Central memory CD4-positive, alpha-beta T cell (primary cell): ENCODE results near the gene PROB1.
"Not testable (repeated sequence)": the region's sequence is repeated elsewhere in the genome, so short reads cannot be mapped to it uniquely, and the experiment has no call there.

Experiments used
- DNase-seq: peaks from one replicate; pipeline ENCODE4 v3.0.0; 2022

Gene PROB1

GRCh38 chr5:139377226-139377625 lies 17.7 kb downstream of the PROB1 start:
- no peak for DNase-seq

DNA sequence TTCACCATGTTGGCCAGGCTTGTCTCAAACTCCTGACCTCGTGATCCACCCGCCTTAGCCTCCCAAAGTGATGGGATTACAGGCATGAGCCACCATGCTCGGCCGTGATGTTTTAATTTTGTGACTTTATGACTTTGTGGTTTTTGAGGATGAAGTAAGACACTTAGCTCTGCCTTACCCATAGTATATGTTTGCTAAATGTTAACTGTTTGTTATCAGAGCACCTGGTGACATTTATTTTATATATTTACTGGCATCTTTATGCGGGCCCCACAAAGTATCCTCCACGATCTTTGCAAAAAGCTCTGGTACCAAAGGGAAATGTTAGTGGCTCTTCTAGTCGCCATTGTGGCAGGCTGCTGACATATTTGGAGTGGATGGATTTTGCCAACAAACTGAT lies 18.5 kb downstream of the PROB1 start:
- no peak for DNase-seq

DNA sequence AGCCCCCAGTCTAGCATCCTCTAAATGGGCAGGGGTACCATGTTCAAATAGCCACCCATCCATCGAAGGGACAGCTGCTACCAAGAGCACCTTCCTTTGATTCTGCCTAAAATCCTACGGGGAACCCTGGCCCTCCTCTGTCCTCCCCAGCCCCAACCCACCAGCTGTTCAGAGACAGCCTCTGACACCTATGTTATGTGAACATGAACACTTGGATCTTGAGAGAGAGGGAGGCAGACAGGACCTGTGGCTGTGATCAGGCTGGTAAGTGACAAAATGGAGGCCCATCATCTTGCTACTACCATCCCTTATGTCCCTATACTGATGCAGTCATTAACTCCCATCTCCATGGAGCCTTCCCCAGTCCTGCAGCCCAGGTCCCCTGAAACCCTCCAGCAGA lies 20.0 kb downstream of the PROB1 start:
- no peak for DNase-seq

GRCh38 chr5:139371482-139372435 lies 23.1 kb downstream of the PROB1 start:
- DNase-seq, result no peak

GRCh38 chr5:139369181-139369580 lies 25.7 kb downstream of the PROB1 start:
- no peak for DNase-seq

- DNase-seq, result no peak
These were observed 26.3 kb downstream of the PROB1 start for GRCh38 chr5:139368613-139369012.

GRCh38 chr5:139364466-139364865 lies 30.4 kb downstream of the PROB1 start:
- no peak for DNase-seq

DNA sequence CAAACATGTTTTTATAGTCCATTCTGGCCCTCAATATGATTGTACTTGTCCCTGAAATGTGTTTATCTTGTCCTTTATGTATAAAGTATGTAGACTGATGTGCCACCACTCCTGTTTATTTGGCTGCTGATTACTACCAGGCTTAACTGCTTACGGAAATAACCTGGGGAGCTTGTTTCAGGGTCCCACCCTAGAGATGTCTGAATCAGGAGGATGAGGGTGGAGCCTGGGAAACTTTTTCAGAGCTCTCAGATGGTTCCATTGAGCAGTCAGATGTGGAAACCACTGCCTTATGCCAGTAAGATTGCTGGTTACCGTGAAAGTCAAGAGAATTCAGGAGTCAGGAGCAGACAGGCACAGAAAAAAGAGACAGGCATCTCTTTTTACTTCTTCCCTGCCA lies 31.0 kb downstream of the PROB1 start:
- no peak for DNase-seq

- DNase-seq, result no peak
These were observed 33.0 kb downstream of the PROB1 start for GRCh38 chr5:139361835-139362429.

- no peak for DNase-seq
These were observed 34.5 kb downstream of the PROB1 start for GRCh38 chr5:139360384-139360783.

DNA sequence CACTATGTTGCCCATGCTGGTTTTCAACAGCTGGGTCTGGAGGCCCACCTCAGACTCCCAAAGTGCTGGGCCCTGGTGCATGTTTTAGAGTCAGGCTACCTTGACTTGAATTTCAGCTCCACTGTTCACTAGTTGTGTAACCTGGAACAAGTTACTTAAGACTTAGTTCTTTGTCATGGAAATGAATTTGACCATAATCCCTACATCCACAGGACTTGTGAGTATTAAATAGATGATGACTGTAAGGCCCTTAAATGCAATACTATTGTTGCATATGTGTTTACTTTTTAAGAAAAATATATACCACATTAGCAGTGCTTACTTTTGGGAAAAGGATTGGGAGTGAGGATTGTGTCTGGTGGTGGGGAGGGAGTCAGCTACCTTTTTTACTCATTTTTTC lies 36.8 kb downstream of the PROB1 start:
- DNase-seq, result no peak

DNA sequence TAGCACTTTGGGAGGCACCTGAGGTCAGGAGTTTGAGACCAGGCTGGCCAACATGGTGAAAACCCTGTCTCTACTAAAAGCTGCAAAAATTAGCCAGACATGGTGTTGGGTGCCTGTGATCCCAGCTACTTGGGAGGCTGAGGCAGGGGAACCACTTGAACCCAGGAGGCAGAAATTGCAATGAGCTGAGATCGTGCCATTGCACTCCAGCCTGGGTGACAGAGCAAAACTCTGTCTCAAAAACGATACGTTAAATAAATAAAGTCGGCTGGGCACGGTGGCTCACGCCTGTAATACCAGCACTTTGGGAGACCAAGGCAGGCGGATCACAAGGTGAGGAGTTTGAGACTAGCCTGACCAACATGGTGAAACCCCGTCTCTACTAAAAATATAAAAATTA lies 39.0 kb downstream of the PROB1 start:
- DNase-seq, result not testable (repeated sequence)

GRCh38 chr5:139354186-139354585 lies 40.7 kb downstream of the PROB1 start:
- DNase-seq, result no peak

- not testable (repeated sequence) for DNase-seq
These were observed 47.0 kb downstream of the PROB1 start for GRCh38 chr5:139347863-139348262.

- DNase-seq, result not testable (repeated sequence)
These were observed 49.5 kb downstream of the PROB1 start for GRCh38 chr5:139345442-139345841.

- no peak for DNase-seq
These were observed 50.7 kb downstream of the PROB1 start for GRCh38 chr5:139344177-139344576.

- no peak for DNase-seq
These were observed 51.4 kb downstream of the PROB1 start for GRCh38 chr5:139343476-139343875.

GRCh38 chr5:139342423-139342723 lies 52.5 kb downstream of the PROB1 start:
- DNase-seq, result no peak

GRCh38 chr5:139341689-139342422 lies 53.0 kb downstream of the PROB1 start, which contains the start of gene PAIP2:
Gene PAIP2 (plus strand): TSS chr5:139341854. CDS start chr5:139363785, 21,931 bp downstream.
- DNase-seq, result peak; percentile 96

- no peak for DNase-seq
These were observed 53.7 kb downstream of the PROB1 start for GRCh38 chr5:139341187-139341688.
